ENCODE measurements around the gene TIMM29.
"Not testable (repeated sequence)": the region's sequence is repeated elsewhere in the genome, so short reads cannot be mapped to it uniquely, and the experiment has no call there.

TIMM29 gene

DNA sequence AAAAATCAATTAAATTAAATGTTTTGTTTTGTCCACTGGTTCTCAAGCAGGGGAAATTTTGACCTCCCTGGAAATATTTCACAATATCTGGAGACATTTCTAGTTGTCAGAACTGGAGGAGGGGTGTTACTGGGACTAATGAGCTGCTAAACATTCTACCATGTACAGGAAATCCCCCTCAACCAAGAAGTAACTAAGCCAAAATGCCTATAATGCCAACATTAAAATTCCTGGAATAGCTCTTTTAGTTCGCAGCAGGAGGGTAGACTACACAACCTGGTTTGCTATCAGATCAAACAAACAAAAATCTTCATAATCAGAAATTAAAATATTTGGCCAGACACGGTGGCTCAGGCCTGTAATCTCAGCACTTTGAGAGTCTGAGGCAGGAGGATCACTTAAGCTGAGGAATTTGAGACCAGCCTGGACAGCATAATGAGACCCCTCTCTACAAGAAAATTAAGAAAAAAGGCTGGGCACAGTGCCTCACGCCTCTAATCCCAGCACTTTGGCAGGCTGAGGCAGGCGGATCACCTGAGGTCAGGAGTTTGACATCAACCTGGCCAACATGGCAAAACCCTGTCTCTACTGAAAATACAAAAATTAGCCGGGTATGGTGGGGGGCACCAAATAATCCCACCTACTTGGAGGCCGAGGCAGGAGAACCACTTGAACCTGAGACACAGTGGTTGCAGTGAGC, 18.5 kb downstream of the TIMM29 start:
- no peak for DNase-seq

DNA sequence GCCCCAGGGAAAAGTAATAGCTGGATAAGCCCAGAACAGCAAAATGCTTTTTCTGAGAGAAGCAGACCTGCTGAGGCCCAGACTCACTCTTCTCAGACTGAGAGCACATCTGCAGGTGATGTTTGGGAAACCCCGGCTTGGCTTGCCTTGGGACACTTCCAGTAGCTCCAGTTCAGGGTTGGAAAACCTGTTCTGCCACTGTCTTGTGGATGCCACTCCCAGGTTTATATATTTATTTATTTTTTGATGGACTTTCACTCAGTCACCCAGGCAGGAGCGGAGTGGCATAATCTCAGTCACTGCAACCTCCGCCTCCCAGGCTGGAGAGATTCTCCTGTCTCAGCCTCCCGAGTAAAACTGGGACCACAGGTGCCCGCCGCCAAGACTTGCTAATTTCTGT, 24.2 kb downstream of the TIMM29 start:
- DNase-seq: no peak

DNA sequence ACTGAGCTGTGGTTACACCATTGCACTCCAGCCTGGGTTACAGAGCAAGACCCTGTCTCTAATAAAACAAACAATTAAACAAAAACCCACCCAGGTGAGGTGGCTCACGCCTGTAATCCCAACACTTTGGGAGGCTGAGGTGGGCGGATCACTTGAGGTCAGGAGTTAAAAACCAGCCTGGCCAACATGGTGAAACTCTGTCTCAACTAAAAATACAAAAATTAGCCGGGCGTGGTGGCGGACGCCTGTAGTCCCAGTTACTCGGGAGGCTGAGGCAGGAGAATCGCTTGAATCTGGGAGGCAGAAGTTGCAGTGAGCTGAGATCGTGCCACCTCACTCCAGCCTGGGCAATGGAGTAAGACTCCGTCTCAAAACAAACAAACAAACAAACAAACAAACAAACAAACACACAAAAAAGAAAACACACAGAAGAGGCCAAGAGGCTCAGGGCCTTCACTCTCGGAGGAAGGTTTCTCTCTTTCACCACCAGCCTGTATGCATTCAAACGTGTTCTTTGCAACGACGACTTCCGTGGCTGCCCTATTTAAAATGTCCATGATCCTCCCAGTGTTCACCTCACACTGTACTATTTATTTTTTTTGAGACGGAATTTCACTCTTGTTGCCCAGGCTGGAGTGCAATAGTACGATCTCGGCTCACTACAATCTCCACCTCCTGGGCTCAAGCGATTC, 30.8 kb downstream of the TIMM29 start:
- DNase-seq: not testable (repeated sequence)

DNA sequence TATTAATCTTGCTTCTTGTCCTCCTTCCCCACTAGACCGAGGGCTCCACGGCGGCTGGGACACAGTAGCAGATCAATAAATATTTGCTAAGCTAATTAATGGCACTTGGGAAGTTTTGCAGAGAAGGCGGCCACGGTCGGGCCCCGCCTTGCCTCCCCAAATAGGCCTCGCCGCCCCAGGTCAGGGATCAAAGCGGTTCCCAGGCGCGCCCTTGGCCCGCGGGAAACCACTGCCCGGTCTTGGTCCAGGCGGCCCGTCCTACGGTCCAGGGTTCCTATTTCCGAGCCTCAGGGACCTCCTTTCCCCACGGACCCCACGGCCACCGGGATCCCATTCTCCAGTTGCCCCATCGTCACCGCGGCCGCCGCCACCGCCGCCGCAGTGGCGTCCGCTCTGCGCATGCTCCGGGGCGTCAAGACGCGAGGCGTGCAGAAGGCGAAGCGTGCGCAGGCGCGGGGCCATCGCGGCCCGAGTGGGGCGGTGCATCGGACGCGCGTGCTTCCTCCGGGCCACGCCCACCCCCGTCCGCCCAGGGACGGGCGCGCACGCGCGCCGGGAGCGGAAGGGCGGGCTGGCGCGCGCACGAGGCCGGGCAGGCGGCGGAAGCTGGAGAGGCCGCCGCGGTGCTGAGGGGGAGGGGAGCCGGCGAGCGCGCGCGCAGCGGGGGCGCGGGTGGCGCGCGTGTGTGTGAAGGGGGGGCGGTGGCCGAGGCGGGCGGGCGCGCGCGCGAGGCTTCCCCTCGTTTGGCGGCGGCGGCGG, 31.9 kb downstream of the TIMM29 start, which contains the start of gene SMARCA4:
Gene SMARCA4 (plus strand): TSS at position 717 of the 759 bp plus-strand sequence. CDS start 23,122 bp downstream, outside the sequence.
- DNase-seq: peak; percentile 92 to 99 (median 97)

DNA sequence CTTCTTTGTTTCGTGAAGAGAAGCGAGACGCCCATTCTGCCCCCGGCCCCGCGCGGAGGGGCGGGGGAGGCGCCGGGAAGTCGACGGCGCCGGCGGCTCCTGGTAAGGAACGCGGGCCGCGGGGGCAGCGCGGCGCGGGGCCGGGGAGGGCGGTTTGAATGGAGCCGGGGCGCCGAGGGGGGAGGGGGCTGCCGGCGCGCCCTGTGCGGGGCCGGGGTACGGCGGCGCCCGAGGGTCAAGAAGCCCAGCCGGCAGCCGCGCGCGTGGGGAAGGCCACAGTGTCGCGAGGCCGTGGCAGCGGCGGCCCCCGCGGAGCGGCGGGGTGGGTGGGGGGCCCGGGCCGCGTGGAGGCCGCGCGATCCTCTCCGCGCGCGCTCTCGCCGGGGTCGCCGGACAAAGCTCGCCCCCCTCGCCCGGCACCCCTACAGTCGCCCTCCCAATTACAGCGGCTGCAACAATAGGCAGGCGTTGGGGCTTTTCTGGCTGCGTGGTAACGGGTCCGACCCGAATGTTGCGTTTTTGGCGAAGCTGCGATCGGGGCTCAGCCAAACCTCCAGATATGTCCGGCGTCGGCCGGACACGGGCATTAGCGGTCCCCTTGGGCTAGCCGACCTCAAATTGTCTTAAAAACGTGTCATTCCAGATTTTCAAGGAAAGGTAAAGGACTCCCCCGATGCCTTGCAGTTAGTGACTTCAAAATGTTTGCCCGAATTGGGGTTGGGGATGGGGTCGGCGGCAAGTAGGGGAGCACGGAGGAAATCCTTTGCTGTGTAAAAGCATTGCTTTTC, 32.7 kb downstream of the TIMM29 start:
- no peak for DNase-seq

DNA sequence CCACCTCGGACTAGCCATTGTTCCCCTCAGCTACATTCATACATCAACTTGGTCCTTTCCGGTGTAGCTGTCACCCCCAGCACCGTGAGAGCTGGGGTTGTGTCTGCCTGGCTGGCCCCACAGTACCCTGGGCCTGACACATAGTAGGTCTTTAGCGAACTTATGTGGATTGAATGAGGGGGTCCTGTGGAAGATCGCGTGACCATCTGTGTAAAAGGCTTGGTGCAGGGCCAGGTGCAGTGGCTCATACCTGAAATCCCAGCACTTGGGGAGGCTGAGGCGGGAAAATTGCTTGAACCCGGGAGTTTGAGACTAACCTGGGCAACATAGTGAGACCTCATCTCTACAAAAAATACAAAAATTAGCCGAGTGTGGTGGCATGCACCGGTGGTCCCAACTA, 34.3 kb downstream of the TIMM29 start:
- DNase-seq: no peak

DNA sequence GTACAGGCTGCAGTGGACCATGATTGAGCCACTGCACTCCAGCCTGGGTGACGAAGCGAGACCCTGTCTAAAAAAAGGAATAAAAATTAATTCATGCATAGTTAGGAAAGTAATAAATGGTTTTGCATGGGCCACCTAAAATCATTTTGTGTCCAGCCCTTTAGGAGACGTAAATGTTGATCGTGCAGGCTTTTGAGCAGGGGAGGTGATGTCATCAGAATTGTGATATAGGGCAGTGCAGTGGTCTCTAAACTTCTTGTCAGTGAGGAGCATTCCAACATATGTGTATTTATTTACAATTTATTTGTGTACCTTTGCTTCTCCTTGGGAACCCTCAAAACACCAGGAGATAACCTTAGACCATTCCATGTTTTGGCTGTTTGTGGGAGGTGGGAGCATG, 35.3 kb downstream of the TIMM29 start:
- no peak for DNase-seq

DNA sequence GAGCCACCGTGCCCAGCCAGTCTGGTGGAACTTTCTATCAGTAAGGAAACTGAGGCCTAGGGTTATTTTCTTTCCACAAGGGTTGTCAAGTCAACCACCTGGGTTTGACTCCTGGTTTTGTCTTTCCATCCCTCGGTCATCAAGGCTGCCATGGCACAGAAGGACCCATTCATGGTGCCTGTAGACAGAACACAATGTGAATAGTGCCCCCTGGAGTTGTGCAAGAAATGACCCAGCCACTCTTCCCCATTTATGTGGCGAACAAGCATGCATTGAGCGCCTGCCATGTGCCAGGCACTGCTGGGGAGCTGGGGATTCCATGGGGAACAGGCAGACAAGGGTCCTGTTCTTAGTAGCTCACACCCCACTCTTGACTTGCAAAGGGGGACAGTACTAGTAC, 36.3 kb downstream of the TIMM29 start:
- DNase-seq: no peak

DNA sequence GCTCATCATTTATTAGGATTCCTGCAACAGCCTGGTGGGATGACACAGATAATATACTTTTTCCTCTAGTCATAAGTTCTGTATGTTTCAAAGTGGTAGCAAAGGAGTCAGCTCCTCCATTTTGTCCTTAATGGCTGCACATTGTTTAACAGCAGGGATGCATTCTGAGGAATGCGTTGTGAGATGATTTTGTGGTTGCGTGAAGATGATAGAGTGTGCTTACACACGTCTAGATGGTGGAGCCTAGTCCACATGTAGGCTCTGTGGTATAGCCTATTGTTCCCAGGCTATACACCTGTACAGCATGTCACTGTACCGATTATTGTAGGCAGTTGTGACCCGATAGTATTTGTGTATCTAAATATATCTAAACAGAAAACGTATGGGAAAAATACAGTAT, 36.8 kb downstream of the TIMM29 start:
- DNase-seq: no peak

DNA sequence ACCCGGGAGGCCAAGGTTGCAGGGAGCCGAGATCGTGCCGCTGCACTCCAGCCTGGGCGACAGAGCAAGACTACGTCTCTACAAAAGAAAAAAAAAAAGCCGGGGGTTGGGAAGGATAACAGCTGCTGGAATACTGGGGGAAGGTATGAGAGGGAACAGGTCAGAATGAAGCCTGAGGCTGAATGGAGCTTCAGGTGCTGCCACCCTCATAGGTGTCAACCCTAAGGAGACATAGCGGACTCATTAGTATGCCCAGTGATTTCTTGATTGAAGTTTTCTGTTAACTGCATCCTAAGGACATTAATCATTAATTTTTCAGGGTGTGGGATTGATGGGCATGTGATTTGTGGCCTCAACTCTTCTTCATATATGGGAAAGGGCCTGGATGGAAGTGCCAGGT, 38.2 kb downstream of the TIMM29 start:
- DNase-seq: no peak

DNA sequence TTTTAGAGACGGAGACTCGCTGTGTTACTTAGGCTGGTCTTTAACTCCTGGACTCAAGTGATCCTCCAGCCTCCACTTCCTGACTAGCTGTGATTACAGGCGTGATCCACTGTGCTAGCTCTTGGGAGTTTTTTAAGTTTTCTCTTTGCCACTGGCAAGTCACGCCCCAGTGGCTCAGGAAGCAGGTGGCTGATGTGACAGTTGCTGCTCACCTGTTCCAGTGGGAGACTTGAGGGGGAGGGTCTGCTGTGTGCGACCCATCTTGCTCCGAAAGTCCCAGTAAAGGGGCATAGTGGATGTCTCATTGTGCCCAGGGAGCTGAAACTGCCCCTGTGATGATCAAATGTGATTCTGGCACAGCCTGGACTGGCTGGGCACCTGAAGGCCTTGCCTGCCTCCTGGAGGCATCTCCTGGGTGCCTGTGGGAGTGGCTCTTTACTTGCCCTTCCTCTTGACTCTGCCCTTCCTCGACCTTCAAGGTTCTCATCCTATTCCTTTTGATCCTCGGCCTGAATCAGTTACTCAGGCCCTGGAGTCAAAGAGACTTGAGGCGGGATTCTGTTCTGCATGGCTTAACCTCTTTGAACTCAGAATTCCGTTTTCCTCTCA, 40.0 kb downstream of the TIMM29 start:
- no peak for DNase-seq

DNA sequence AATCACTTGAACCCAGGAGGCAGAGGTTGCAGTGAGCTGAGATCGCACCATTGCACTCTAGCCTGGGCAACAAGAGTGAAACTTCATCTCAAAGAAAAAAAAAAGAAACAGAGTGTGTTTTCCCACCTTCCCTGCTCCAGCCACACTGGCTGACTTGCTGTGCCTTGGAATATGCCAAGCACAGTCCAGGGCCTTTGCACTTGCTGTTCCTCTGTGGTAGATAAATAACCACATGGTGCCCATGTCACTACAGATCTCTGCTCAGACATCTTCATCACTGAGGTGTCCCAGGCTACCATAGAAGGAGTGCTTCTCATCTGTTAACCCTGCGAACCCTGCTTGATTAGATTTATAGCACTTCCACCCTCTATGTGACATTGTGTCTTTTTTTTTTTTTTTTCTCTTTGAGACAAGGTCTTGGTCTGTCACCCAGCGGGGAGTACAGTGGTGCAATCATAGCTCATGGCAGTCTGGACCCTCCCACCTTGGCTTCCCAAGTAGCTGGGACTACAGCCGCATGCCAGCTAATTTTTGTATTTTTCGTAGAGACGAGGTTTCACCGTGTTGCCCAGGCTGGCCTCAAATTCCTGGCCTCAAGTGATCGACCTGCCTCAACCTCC, 42.6 kb downstream of the TIMM29 start:
- DNase-seq: no peak

DNA sequence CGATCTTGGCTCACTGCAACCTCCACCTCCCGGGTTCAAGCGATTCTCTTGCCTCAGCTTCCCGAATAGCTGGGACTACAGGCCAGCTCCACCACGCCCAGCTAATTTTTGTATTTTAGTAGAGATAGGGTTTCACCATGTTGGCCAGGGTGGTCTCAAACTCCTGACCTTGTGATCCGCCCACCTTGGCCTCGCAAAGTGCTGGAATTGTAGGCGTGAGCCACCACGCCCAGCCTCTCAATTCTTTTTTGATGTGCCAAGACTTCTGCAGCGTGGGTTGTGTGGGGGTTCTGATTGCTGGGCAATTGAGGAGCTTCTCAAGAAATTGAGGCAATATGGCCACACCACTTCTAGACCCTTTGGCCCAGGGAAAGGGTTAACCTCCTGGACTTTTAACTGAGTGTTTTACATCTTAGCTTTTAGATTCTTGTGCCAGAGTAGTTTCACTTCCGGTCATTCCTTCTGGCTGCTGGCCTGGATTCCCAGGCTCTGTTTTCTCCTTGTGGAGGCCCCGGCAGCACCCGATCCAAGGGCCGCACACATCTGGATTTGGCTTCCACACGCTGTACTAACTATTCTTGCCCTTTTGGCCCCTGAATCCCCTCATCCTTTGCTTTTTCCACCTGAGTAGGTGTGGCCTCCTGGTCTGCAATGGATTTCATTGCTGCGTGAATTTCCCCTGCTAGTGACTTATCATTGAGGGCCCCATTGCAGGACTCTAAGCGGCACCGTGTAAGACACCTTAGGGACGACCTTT, 46.9 kb downstream of the TIMM29 start:
- no peak for DNase-seq

DNA sequence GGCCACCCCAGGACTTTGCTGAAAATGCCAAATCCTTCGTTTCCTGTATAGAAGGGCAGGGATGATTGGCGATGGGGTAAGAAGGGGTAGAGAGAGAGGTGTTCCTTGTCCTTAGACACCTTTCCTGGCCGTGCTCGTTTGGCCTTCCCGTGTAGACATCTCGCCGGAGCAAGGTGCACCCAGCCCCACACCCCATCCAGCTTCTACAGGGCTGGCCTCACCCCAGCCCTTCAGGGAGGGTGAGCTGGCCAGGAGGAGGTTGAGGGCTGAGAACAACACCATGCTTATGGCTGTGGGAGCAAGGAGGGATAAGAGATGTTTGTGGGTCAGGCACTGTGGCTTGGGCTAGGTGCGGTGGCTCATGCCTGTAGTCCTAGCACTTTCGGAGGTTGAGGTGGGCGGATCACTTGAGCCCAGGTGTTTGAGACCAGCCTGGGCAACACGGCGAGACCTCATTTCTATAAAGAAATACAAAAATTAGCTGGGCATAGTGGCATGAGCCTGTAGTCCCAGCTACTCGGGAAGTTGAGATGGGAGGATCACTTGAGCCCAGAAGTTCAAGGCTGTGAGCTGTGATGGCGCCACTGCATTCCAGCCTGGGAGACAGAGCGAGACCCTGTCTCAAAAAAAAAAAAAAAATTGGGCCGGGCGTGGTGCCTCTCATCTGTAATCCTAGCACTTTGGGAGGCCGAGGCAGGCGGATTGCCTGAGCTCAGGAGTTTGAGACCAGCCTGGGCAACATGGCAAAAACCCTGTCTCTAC, 47.7 kb downstream of the TIMM29 start:
- DNase-seq: no peak

DNA sequence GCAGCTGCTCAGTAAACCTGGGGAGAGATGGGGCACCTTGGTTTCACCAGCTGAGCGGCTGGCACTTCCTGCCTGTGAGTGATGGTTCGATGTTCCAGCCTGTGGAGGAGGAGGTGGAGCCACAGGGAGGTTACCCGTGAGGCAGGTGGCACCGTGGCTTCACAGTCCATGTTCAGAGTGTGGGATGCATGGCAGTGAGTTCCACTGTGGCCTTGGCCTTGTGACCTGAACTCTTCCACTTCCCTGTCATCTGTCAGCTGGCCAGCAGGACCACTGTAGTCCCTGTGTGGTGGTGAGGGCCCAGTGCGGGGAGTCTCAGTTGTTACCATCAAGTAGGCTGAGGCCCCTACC, 49.1 kb downstream of the TIMM29 start:
- no peak for DNase-seq

Data from activated CD4-positive, CD25-positive, alpha-beta regulatory T cell (primary cell).